Peyer's patch (tissue), 4 donors: ENCODE measurements around the gene C1orf216.

Source experiments
- POLR2A ChIP-seq, 2 donors: fragments of 450-650 bp; IDR thresholded peaks; one replicate each; pipeline ENCODE4 v1.5.1; 2017; ENCODE audit warnings: antibody characterized with exemption in 2 of 2, mild to moderate bottlenecking in 2 of 2, moderate library complexity in 2 of 2
- TF ChIP-seq, protein P1 (sequence below), 6 experiments: fragments of 450-650 bp in 4 of 6; fragments of 200-600 bp in 2 of 6; sonication (generic) in 1 of 6; IDR thresholded peaks; one replicate each; pipeline ENCODE4 v1.5.1; 2017 to 2019; ENCODE audit warnings: antibody characterized with exemption in 6 of 6, mild to moderate bottlenecking in 3 of 6, moderate library complexity in 1 of 6

DNA sequence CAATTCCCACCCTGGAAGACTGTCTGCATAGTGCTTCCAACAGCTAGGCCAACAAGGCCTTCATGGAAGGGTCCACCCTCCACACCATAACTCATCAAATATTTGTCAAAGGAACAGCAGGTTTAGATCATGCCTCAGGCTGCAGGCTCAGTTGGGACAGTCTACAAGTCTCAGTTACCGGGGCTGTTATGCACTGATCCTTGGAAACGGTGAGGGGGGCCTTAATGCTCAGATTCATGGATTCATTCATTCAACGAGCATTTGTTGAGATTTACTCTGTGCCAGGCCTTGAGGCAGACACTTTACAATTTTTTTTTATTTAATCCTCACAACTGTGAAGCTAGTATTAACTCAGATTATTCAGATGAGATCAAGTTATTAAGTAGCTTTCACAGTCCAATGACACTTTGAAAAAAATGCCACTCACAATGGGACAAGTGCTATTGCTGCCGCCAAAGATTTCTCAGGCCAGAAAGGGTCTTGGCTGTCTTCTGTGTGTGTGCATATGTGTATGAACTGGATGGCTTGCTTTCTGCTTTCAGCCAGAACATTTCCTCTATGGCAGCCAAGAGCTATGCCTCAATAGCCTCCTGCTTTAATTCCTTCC, 8.9 kb upstream of the C1orf216 start:
- TF ChIP-seq, protein P1, sequence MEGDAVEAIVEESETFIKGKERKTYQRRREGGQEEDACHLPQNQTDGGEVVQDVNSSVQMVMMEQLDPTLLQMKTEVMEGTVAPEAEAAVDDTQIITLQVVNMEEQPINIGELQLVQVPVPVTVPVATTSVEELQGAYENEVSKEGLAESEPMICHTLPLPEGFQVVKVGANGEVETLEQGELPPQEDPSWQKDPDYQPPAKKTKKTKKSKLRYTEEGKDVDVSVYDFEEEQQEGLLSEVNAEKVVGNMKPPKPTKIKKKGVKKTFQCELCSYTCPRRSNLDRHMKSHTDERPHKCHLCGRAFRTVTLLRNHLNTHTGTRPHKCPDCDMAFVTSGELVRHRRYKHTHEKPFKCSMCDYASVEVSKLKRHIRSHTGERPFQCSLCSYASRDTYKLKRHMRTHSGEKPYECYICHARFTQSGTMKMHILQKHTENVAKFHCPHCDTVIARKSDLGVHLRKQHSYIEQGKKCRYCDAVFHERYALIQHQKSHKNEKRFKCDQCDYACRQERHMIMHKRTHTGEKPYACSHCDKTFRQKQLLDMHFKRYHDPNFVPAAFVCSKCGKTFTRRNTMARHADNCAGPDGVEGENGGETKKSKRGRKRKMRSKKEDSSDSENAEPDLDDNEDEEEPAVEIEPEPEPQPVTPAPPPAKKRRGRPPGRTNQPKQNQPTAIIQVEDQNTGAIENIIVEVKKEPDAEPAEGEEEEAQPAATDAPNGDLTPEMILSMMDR (IDR thresholded peaks at IDR 0.05), result no peak
- no peak for TF ChIP-seq POLR2A (IDR thresholded peaks at IDR 0.05)
